MM.1S (cell line): ENCODE measurements around the gene KRCC1.

Source experiments
- EZH2 ChIP-seq: fragments of 300-600 bp; sonication (generic); optimal IDR thresholded peaks from 2 replicates; pipeline ENCODE3; 2017; ENCODE audit warnings: low read depth, mild to moderate bottlenecking, antibody characterized with exemption, low read length, mixed read lengths
- EZH2phosphoT487 ChIP-seq: fragments of 300-600 bp; sonication (generic); IDR thresholded peaks from 2 replicates; pipeline ENCODE4 v1.6.1; 2018; ENCODE audit warnings: antibody characterized with exemption, low read length
- TF ChIP-seq, protein P1 (sequence below): fragments of 300-600 bp; sonication (generic); IDR thresholded peaks from 2 replicates; pipeline ENCODE4 v1.5.1; 2016; ENCODE audit warnings: antibody characterized with exemption, low read length, mixed read lengths

DNA sequence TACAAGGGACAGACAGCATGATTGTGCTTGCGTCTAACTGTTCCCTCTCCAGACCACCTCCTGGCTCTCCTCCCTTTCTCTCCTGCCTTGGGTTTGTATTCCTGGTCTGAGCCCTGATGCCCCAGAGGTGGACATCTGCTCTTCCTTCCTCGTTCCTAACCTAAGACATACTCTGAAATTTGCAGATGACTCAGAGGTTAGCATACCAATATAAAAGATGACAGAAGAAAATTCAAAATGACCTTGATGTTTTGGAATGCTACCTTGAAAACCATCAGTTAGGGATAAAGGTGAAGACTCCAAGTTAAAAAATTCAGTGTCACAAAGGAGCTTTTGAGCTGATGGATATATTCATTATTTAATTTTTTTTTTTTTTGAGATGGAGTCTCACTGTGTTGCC lies 25.0 kb upstream of the KRCC1 start:
- TF ChIP-seq, protein P1, sequence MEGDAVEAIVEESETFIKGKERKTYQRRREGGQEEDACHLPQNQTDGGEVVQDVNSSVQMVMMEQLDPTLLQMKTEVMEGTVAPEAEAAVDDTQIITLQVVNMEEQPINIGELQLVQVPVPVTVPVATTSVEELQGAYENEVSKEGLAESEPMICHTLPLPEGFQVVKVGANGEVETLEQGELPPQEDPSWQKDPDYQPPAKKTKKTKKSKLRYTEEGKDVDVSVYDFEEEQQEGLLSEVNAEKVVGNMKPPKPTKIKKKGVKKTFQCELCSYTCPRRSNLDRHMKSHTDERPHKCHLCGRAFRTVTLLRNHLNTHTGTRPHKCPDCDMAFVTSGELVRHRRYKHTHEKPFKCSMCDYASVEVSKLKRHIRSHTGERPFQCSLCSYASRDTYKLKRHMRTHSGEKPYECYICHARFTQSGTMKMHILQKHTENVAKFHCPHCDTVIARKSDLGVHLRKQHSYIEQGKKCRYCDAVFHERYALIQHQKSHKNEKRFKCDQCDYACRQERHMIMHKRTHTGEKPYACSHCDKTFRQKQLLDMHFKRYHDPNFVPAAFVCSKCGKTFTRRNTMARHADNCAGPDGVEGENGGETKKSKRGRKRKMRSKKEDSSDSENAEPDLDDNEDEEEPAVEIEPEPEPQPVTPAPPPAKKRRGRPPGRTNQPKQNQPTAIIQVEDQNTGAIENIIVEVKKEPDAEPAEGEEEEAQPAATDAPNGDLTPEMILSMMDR = no peak
- TF ChIP-seq EZH2 (no peak), EZH2phosphoT487 (no peak)
